HG03432 (cell line): ENCODE data around the gene RAB43.
"Not testable (repeated sequence)": the region's sequence is repeated elsewhere in the genome, so short reads cannot be mapped to it uniquely, and the experiment has no call there.

Source experiments
- ATAC-seq: cut with Tn5 transposase; IDR thresholded peaks from one replicate; pipeline ENCODE4 v1.9.1; 2021; ENCODE audit warnings: mild to moderate bottlenecking, moderate library complexity; ENCODE audit not compliant: unreplicated experiment

Gene RAB43

DNA sequence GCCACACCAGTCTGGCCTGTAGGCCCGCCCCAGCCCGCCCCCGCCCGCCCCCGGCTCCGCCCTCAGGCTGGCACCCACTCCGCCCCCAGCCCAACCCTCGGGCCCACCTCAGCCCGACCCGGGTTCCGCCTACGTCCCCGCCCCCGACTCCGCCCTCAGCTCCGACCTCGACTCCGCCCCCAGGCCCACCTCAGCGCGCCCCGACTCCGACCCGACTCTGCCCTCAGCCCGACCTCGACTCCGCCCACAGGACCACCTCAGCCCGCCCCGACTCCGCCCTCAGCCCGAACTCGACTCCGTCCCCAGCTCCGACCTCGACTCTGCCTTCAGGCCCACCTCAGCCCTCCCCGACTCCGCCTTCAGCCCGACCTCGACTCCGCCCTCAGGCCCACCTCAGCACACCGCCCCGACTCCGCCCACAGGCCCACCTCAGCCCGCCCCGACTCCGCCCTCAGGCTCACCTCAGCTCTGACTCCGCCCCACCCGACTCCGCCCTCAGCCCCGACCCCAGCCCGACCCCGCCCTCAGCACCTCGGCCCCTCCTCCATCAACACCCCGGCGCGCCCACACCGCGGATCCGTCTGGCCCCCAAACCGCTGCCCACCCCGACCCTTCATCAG lies at the start of gene RAB43:
Gene RAB43, minus strand, starts transcription at position 13 of the 620 bp plus-strand sequence. CDS start 315 bp downstream, outside the sequence.
- peak; percentile 46 for ATAC-seq

DNA sequence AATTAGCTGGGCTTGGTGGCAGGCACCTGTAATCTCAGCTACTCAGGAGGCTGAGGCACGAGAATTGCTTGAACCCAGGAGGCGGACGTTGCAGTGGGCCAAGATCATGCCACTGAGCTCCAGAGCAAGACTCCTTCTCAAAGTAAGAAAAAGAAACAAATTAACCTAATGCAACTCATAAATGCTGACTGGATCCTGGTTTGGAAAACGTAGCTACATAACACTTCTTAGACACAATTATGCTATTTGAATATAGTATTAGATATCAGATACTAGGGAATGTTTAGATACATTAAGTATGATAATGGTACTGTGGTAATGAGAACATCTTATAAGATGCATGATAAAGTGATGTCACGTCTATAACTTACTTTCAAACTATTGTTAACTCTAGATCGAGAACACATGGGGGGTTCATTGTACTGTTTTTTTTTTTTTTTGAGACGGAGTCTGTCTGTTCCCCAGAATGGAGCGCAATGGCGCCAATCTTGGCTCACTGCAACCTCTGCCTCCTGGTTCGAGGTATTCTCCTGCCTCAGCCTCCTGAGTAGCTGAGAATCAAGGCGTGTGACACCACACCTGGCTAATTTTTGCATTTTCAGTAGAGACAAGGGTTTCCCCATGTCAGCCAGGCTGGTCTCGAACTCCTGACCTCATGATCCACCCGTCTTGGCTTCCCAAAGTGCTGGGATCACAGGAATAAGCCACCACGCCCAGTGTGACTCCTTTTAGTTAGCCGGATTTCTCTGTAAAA lies 45.2 kb upstream of the RAB43 start:
- ATAC-seq: no peak

DNA sequence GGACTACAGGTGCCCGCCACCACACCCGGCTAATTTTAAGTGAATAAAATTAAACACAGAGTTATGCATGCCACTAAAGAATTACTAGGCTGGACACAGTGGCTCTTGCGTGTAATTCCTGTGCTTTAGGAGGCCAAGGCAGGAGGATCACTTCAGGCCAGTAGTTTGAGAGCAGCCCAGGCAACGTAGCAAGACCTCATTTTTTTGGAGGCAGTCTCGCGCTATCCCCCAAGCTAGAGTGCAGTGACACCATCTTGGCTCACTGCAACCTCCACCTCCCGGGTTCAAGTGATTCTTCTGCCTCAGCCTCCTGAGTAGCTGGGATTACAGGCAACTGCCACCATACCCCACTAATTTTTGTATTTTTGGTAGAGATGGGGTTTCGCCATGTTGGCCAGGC lies 44.0 kb upstream of the RAB43 start:
- not testable (repeated sequence) for ATAC-seq

DNA sequence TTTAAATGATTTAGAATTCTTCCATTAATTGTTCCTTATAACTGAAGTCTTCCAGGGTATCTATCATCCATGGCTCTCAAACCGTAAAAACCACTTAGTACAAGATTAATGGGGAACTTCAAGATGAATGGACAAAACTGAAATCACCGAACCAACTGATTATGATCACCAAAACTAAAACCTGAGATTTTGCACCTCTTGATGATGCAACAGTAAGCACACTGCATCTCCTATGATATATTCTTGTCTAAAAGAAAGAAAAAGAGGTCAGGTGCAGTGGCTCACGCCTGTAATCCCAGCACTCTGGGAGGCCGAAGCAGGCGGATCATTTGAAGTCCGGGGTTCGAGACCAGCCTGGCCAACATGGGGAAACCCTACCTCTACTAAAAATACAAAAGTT lies 42.9 kb upstream of the RAB43 start:
- no peak for ATAC-seq

DNA sequence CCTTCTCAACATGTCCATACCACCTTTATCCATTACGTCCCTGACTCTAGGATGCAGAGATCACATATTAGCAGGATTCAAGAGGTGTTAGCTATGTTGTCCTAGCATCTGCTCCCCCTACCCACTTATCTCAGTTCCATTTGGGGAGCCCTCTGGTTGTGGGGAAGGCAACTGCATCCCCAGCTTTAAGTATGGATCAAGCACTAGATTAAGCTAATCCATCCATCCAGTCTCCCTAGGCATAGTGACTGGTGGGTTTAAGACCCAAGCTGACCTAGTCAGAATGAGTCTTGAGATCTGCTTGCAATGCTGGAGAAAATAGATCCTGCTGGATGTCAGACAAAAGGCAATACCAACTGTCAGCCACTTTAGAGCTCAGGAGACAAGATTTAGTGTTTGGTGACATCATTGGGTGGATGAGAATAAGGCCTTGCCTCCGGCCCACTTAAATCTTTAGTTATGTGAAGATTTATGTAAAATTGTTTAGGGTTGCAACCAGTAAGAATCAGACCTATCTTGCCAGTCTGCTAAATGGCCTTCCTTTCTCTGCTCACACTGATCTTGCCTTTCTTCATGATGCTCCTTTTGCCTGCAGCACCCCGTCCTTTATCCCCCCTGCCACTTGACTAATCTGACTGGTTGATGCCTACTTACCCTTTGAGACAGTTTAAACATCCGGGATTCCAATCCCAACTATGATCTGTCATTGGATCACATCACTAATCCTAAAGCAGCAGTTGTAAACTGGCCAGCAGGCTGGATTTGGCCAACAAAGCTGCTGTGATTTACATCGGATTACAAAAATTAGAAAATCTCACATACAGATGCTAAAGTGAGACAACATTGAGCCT lies 41.4 kb upstream of the RAB43 start:
- no peak for ATAC-seq

DNA sequence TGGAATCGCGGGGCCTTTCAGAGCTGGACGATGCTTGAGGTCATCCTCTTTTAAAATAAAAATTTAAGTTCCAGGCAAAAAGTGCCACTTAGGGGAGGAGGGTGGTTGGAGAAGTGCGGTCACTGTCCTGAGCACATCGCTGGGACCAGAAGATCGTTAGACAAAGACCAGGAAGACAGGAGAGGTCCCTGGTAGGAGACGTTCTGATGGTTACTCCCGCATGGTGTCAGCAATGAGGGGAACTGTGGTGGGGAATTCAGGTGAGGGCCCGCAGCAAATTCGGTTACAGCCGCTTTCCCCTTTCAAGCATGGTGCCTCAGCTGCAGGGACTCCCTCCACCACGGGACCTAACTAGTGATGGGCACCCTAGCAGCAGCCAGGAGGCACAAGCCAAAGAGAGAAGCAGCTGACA lies 40.3 kb upstream of the RAB43 start:
- ATAC-seq: peak; percentile 2

DNA sequence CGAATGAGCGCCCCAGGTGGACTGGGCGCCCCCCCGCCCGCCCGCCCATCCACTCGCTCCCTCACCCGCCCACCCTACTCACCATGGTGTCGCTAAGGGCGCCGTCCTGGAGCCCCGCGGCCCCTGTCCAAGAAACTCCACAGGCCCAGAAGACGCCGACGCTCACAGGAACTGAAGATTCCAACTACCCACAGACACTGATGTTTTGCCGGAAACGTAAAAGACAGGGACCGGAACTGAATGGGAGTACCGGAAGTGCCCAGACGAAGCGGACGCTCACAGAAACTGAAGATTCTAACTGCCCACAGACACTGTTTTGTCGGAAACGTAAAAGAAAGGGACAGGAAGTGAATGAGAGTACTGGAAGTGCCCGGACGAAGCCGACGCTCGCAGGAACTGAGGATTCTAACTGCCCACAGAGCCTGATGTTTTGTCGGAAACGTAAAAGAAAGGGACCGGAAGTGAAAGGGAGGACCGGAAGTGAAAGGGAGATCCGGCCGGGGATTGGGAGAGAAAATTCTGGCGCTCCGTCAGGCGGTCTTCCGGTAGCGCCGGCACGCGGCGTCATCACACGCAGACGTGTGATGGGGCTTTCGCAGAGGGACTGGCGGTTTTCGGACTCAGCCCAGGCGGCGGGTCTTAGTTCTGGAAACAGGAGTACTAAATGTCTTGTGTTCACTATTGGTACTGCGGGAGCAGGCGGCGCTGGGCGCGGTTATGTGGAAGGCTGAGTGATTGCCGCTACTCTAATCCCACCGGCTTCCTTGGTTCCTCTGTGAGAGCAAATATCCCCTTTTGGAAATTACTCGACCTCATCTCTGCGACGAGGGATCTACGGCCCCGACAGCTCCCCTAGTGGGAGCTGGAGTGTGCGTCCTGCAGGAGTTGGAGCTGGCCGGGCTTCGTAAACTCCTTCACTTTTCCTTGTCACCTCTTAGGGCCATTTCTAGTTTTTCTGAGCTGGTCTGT lies 39.6 kb upstream of the RAB43 start, which contains the start of gene ISY1:
Gene ISY1, minus strand, starts transcription at position 173 of the 969 bp plus-strand sequence. Its CDS starts 88 bp downstream, at position 85.
- peak; percentile 80 for ATAC-seq

DNA sequence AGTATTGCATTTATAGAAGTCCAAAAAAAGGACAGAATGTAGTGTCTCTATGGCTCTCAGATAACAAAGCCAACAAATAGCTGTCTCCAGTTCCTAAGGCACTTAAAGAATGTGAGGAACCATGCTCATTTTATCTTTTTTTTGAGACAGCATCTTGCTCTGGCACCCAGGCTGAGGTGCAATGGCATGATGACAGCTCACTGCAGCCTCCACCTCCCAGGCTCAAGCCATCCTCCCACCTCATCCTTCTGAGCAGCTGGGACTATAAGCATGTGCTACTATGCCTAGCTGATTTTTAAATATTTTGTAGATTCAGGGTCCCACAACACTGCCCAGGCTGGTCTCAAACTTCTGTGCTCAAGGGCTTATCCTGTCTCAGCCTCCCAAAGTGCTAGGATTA lies 23.2 kb upstream of the RAB43 start:
- ATAC-seq: no peak

DNA sequence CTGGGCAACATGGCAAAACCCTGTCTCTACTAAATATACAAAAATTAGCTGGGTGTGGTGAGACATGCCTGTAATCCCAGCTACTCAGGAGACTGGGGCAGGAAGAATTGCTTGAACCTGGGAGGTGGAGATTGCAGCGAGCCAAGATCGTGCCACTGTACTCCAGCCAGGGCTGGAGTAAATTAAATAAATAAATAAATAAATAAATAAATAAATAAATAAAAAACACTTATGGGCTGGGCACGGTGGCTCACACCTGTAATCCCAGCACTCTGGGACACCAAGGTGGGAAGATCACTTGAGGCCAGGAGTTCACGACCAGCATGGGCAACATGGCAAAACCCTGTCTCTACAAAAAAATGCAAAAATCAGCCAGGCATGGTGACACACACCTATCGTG lies 19.4 kb upstream of the RAB43 start:
- not testable (repeated sequence) for ATAC-seq

DNA sequence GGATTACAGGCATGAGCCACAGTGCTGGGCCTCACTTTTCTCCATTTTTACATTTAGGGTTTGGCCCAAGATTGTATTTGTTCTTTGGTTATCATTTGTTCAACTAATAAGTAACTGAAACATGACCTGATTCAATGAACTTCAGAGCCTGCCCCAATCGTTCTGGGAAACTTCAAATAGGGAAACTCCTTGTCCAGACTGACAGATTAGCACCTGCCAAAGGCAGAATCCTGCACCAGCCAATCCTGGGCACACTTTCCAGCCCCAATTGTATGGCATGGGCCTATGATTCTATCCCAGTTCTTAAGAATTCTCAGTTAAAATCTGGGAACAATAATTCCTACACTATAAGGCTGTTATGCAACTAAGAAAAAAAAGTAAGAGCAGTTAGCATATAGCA lies 18.3 kb upstream of the RAB43 start:
- no peak for ATAC-seq

DNA sequence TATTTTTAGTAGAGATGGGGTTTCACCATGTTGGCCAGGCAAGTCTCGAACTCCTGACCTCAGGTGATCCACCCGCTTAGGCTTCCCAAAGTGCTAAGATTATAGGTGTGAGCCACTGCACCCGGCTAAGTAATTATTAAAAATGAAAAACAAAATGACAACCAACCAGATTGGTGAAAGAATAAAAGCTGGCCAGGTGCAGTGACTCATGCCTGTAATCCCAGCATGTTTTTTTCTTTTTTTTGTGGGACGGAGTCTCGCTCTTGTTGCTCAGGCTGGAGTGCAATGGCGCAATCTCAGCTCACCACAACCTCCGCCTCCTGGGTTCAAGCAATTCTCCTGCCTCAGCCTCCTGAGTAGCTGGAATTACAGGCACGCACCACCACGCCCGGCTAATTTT lies 14.7 kb upstream of the RAB43 start:
- not testable (repeated sequence) for ATAC-seq

DNA sequence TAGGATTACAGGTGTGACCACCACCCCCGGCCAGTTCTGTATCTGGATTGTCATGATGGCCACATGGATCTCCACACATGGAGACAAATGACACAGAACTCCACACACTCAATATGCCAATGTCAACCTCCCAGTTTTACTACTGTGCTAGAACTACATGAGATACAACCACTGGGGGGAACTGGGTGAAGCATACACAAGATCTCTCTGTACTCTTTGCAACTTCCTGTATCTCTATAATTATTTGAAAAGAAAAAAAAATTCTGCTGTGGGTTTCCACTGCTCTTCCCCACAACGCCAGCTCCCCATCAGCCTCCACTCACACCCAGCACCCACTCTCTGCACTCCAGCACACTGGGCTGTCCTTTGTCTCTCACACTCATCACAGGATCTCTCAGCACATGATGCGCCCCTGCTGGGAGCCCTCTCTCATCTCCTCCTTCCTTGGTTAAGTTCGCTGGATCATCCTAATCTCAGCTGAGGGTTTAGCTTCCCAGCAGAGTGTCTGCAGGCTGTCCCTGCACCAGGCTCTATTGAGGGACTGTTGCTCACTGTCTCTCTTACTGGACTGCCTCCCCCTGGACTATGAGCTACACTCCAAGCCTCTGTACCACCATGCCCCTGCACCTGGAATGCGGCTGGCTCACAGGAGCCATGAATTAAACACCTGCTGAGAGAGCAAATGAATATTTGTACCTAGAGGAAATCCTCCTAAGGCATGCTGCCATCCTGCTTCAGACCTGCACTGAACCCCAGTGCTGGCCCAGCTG lies 10.7 kb upstream of the RAB43 start:
- ATAC-seq: no peak

DNA sequence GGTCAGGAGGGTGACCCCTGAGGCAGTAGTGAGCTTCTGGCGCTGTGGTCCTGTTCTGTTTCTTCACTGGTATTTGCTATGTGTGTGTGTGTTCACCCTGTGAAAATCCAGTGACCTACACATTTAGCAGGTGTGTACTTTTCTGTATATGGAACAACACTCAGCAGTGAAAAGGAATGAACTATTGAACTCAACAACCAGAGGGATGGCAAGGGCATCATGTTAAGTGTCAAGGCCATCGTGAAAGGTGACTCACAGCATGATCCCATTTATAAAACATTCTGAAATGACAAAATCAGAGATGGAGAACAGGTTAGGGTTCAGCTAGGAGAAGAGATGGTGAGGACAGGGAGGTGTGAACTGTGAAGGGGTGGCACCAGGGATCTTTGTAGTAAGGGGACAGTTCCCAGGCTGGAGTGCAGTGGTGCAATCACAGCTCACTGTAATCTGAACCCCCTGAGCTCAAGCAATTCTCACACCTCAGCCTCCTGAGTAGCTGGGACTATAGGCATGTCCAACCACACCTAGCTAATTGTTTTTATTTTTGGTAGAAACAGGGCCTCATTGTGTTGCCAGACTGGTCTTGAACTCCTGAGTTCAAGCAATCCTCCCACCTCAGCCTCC lies 10.0 kb upstream of the RAB43 start:
- ATAC-seq: no peak

DNA sequence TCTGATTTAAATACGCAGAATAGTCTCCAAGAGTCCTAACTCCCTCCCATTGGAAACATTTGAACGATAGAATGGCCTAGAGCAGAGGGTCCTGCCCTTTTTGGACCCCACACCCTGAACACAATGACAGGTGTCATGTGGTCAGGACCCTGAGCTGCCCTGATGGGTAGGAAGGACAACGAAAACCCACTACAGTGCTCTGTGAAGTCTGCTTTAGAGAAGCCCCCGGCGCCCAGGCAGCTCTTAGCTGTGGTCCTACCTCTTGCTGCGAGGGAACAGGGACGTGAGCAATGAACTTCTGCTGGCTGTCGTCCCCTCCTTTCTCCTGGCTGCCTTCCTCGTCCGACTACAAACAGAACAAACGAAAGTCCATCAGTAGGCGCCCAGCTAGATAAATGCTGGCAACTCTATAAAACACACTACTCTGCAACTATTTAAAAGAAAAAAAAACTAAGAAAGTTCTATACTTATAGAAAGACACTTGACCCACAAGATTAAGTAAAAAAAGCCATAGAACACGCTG lies 8.7 kb upstream of the RAB43 start:
- ATAC-seq: no peak

DNA sequence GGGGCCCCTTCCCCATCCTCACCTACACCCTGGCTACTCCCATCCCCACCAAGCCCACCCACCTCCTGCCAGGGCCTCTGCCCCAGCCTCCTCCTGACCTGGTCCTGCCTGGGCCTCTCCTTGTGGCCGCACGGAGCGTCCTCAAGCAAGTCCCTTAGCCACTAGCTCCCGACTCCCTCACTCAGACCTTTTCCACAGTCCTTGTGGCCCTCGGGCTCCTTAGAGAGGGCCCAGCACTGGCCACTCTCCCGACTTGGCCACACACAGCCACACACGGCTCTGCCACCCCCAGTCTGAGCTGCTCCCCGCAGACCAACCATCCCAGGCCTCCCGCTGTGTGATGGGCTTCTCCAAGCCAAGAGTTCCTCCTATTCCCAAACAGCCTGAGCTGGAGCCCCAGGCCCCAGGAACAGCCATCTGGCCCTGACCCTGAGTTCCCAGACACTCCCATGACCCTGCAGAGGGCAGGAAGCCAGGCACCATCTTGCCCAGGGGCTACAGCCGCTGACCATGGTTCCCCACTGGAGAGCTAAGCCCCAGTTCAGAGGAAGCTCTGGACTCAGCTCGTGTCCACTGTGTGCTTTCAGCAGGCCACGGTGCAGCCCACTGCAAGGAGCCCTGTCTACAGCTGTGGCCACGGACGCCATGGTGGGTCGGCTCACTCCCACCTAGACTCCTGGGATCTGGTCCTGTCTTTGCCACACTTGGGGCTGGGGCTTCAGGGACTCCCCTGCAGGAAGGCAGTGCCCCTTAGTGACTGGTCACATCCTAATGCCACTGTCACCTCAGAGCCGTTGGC lies 7.0 kb upstream of the RAB43 start:
- ATAC-seq: no peak

DNA sequence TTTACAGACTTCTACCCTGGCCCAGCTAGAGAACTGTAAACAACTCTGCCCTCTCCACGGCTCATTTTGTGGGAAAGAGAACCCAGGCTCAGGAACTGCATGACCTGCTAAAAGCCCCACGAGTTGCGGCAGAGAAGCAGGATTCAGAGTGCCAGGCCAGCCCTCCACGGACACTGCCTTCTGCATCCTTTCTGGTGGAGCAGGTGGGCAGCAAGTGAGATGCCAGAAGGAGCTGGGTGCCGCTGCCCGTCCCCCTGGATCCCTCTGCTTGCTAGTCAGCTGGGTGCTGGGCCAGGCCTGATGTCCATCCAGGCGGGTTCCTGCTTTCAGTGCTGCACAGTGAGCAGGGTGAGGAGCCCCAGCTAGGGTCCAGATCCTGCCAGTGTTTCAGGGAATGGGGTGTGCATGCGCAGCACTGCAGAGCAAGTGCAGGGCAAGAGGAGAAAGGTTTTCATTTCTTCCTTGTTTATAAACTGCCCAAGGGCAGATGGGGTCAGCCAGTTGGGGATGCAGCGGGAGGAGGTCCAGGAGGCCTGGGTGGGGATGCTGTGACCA lies 5.2 kb upstream of the RAB43 start:
- ATAC-seq: no peak

DNA sequence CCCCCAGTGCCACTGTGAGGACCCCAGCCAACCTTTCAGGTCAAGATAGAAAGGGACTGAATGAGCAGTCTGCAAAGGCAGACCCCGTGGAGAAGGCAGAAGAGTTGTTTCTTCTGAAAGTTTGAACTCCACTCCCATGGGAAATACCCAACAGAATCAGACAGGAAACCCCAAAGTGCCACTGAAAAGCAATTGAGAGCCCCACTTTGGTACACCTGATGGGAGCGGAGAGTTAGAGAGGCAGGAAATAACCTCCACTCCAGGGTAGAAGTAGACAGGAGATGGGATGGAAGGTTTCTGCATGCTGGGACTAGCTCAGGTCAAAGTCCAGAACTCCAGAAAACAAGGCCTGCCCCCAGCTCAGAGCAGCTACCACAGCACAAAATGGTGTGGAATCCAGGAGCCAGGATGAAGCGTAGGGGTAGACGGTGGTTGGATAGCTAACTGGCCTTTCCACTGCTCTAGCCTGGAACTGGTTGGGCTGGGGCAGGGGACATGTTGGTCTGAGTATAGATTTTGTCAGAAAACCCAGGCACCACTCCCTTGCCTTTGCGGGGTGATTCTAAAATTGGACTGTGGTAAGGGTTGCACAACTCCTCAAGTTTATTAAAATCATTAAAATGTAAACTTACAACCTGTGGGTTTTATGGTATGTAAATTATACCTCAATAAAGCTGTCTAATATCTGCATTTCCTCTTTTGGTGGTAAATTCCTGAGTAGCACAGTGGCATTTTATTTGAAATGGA lies 1.9 kb upstream of the RAB43 start:
- ATAC-seq: no peak
